K562 (cell line): Measurements from ENCODE around the gene STAP1. TPM values are rescaled to one million over a fixed set of nuclear protein-coding genes. Genes with fewer than 3 reads are reported as not detected.

ENCODE experiments used
- ATAC-seq: fragments of 200-7000 bp; cut with Tn5 transposase; 3 replicates; pipeline ENCODE4 v1.9.1; 2020; ENCODE audit warnings: moderate library complexity
- BruUV-seq: library from RNA; stranded (reverse); fragments of 400-500 nt; replicated peaks from 2 replicates; lab custom pipeline; 2021; lab: Mats Ljungman, UMichigan
- CTCF ChIA-PET: fragments of 300-600 bp; formaldehyde crosslinking; extraction: SDS; loops from one replicate; lab custom pipeline; 2021; ENCODE audit warnings: low intra/inter-chr PET ratio; lab: Yijun Ruan, JAX
- POLR2A ChIA-PET: fragments of 300-600, 350-650 bp; sonication (Branson Sonifier 250); formaldehyde crosslinking; extraction: SDS; loops from one replicate; lab custom pipeline; 2021; ENCODE audit warnings: antibody characterized with exemption, inconsistent platforms; lab: Yijun Ruan, JAX
- DNase-seq, 4 experiments: peaks; one replicate each; pipeline versions ENCODE4 v3.0.0 to v3.0.0-alpha.2; 2011 to 2018; ENCODE audit warnings: low spot score in 3 of 4, mixed read lengths in 3 of 4; ENCODE audit errors: extremely low read depth in 1 of 4
- FAIRE-seq: peaks from 2 replicates; lab custom pipeline; 2011; peaks lifted over from hg19 to GRCh38; lab: Jason Lieb, UNC
- H2AFZ ChIP-seq: 2 replicates; pipeline ENCODE4 v1.6.0; 2011; ENCODE audit warnings: low read depth, low read length, control low read depth, inconsistent platforms
- H3K27ac ChIP-seq: fragments of 200-600 bp; 3 replicates; pipeline ENCODE4 v1.8.0; 2011; ENCODE audit warnings: low read depth, mild to moderate bottlenecking, control low read depth, inconsistent platforms, low read length, moderate library complexity, mixed read lengths; ENCODE audit errors: extremely low read depth
- H3K27me3 ChIP-seq, 2 experiments: fragments of 300-600 bp in 1 of 2; 2 replicates in 1 of 2; 3 replicates in 1 of 2; pipeline versions ENCODE4 v1.6.0 to v1.8.0; 2011; ENCODE audit warnings: inconsistent platforms in 2 of 2, low read length in 2 of 2, mild to moderate bottlenecking in 1 of 2, mixed read lengths in 1 of 2, moderate library complexity in 1 of 2; ENCODE audit not compliant: control insufficient read depth in 2 of 2, insufficient read depth in 2 of 2
- H3K36me3 ChIP-seq: fragments of 300-600 bp; 3 replicates; pipeline ENCODE4 v1.8.0; 2011; ENCODE audit warnings: mild to moderate bottlenecking, low read length, inconsistent platforms; ENCODE audit not compliant: control insufficient read depth, insufficient read depth
- H3K4me1 ChIP-seq, 2 experiments: fragments of 200-600 bp in 1 of 2; replicated peaks in 1 of 2; 2 replicates in 1 of 2; 3 replicates in 1 of 2; pipeline versions ENCODE4 v1.5.1 to v1.8.0; 2011; ENCODE audit warnings: inconsistent platforms in 2 of 2, low read length in 2 of 2, mild to moderate bottlenecking in 1 of 2, mixed read lengths in 1 of 2, moderate library complexity in 1 of 2; ENCODE audit not compliant: control insufficient read depth in 2 of 2, insufficient read depth in 2 of 2
- H3K4me2 ChIP-seq: 2 replicates; pipeline ENCODE4 v1.6.1; 2011; ENCODE audit warnings: low read length, control low read depth, inconsistent platforms, mixed read lengths; ENCODE audit not compliant: insufficient read depth
- H3K4me3 ChIP-seq: fragments of 200-600 bp; sonication (generic), shearing (Covaris generic); 2 replicates; pipeline ENCODE4 v1.5.1; 2016; ENCODE audit warnings: control low read depth, inconsistent platforms
- H3K79me2 ChIP-seq: fragments of 200-600 bp; 3 replicates; pipeline ENCODE4 v1.8.0; 2011; ENCODE audit warnings: low read length, inconsistent platforms; ENCODE audit not compliant: control insufficient read depth, insufficient read depth
- H3K9ac ChIP-seq, 2 experiments: 2 replicates each; pipeline versions ENCODE4 v1.6.0 to v1.6.1; 2011; ENCODE audit warnings: low read depth in 2 of 2, low read length in 2 of 2, control low read depth in 1 of 2, inconsistent platforms in 1 of 2, mild to moderate bottlenecking in 1 of 2, mixed read lengths in 1 of 2; ENCODE audit not compliant: insufficient read depth in 1 of 2
- H3K9me1 ChIP-seq: one replicate; pipeline ENCODE4 v1.6.0; 2011; ENCODE audit warnings: inconsistent platforms, mild to moderate bottlenecking, low read length, moderate library complexity; ENCODE audit not compliant: control insufficient read depth, insufficient read depth
- H3K9me3 ChIP-seq: replicated peaks from 2 replicates; pipeline ENCODE4 v1.5.1; 2011; ENCODE audit warnings: low read depth, low read length, inconsistent platforms; ENCODE audit not compliant: control insufficient read depth, insufficient read depth
- H4K20me1 ChIP-seq: replicated peaks from 2 replicates; pipeline ENCODE4 v1.6.1; 2011; ENCODE audit warnings: low read length, inconsistent platforms, mixed read lengths; ENCODE audit not compliant: control insufficient read depth, insufficient read depth
- CHCHD3 ChIP-seq: fragments of 250-450 bp; sonication (Bioruptor Pico); IDR thresholded peaks from 2 replicates; pipeline ENCODE4 v2.1.2; 2022; ENCODE audit warnings: mild to moderate bottlenecking
- CHD1 ChIP-seq: fragments of 200-600 bp; sonication (generic); IDR thresholded peaks from one replicate; pipeline ENCODE4 v1.6.1; 2012; ENCODE audit warnings: mild to moderate bottlenecking, moderate library complexity, low read length, inconsistent platforms
- HDGF ChIP-seq: fragments of 450-650 bp; IDR thresholded peaks from 2 replicates; pipeline ENCODE4 v1.6.1; 2016
- KAT7 ChIP-seq: sonication (generic); formaldehyde crosslinking; IDR thresholded peaks from 2 replicates; pipeline ENCODE4 v1.8.0; 2022; ENCODE audit warnings: missing genetic modification reagents, mild to moderate bottlenecking, borderline replicate concordance
- MXI1 ChIP-seq: IDR thresholded peaks from 2 replicates; pipeline ENCODE4 v1.6.1; 2011; ENCODE audit warnings: low read depth, mild to moderate bottlenecking, improper control_type of control experiment, low read length
- NFRKB ChIP-seq: fragments of 450-650 bp; IDR thresholded peaks from 2 replicates; pipeline ENCODE4 v1.6.1; 2016; ENCODE audit warnings: low read depth
- PTTG1 ChIP-seq: fragments of 450-650 bp; IDR thresholded peaks from 2 replicates; pipeline ENCODE4 v1.6.1; 2016; ENCODE audit warnings: low read depth, mild to moderate bottlenecking, missing genetic modification characterization, missing compliant biosample characterization
- RAD21 ChIP-seq, 2 experiments: fragments of 250-450 bp in 1 of 2; fragments of 450-650 bp in 1 of 2; sonication (Bioruptor Pico) in 1 of 2; formaldehyde crosslinking in 1 of 2; IDR thresholded peaks in 1 of 2; conservative IDR thresholded peaks in 1 of 2; 2 replicates each; pipeline versions ENCODE4 v1.4.0 to v1.8.0; 2020 to 2022; ENCODE audit warnings: mild to moderate bottlenecking in 2 of 2, moderate library complexity in 1 of 2
- RBM25 ChIP-seq: fragments of 200-400 bp; formaldehyde crosslinking; IDR thresholded peaks from 2 replicates; pipeline ENCODE4 v1.6.1; 2018; ENCODE audit warnings: low read length, low read depth, moderate library complexity; ENCODE audit not compliant: severe bottlenecking
- RFX1 ChIP-seq: fragments of 450-650 bp; IDR thresholded peaks from 2 replicates; pipeline ENCODE4 v1.6.1; 2016; ENCODE audit warnings: mild to moderate bottlenecking, moderate library complexity
- SMARCE1 ChIP-seq: fragments of 450-650 bp; IDR thresholded peaks from 2 replicates; pipeline ENCODE4 v1.7.1; 2016; ENCODE audit warnings: mild to moderate bottlenecking
- TAF7 ChIP-seq: fragments of 450-650 bp; IDR thresholded peaks from 2 replicates; pipeline ENCODE4 v1.6.1; 2016; ENCODE audit warnings: missing genetic modification characterization, missing compliant biosample characterization
- TCF7 ChIP-seq: sonication (generic); IDR thresholded peaks from 2 replicates; pipeline ENCODE4 v1.6.1; 2016; ENCODE audit warnings: antibody characterized with exemption, borderline replicate concordance
- TEAD1 ChIP-seq, 2 experiments: fragments of 450-650 bp in 1 of 2; sonication (generic) in 1 of 2; formaldehyde crosslinking; IDR thresholded peaks; 2 replicates each; pipeline versions ENCODE4 v1.4.0 to v1.8.0; 2020 to 2022; ENCODE audit warnings: mild to moderate bottlenecking in 2 of 2, missing genetic modification reagents in 1 of 2
- ZBTB49 ChIP-seq: sonication (generic); formaldehyde crosslinking; IDR thresholded peaks from 2 replicates; pipeline ENCODE4 v1.8.0; 2022; ENCODE audit warnings: missing genetic modification reagents, mild to moderate bottlenecking, borderline replicate concordance
- ZNF589 ChIP-seq: fragments of 200-800 bp; sonication (Bioruptor generic); IDR thresholded peaks from 2 replicates; pipeline ENCODE4 v1.6.1; 2016; ENCODE audit warnings: low read depth, missing genetic modification characterization, missing compliant biosample characterization
- ZNF639 ChIP-seq, 2 experiments: fragments of 200-800 bp in 1 of 2; sonication (Bioruptor generic) in 1 of 2; sonication (generic) in 1 of 2; formaldehyde crosslinking in 1 of 2; IDR thresholded peaks in 1 of 2; conservative IDR thresholded peaks in 1 of 2; 2 replicates each; pipeline versions ENCODE4 v1.5.0 to v1.6.1; 2016 to 2020; ENCODE audit warnings: missing compliant biosample characterization in 1 of 2, missing genetic modification characterization in 1 of 2, missing genetic modification reagents in 1 of 2
- ZNF830 ChIP-seq: fragments of 250-450 bp; sonication (Bioruptor Pico); IDR thresholded peaks from 2 replicates; pipeline ENCODE4 v1.5.0; 2021; ENCODE audit warnings: mild to moderate bottlenecking
- WGBS: fragments of 100-300 bp; shearing (Covaris generic); methylation state at CpG from one replicate; pipeline ENCODE4 v1.1.6; 2016; ENCODE audit warnings: low coverage, mixed read lengths; ENCODE audit not compliant: insufficient coverage; ENCODE audit errors: missing lambda C conversion rate; 5-methylcytosine and 5-hydroxymethylcytosine counted together
- in situ Hi-C: fragments of 300-500 bp; cut with MboI; formaldehyde crosslinking; loops from 4 replicates; pipeline ENCODE4 v1.15.0; 2018; ENCODE audit warnings: inconsistent platforms, mixed read lengths
- intact Hi-C: fragments of 100-400 bp; cut with micrococcal nuclease; formaldehyde crosslinking; loops from 2 replicates; pipeline ENCODE4 v1.14.2; 2022
- polyA plus RNA-seq, 8 experiments: library from polyadenylated mRNA; depleted of rRNA in 4 of 8; stranded (reverse) in 5 of 8; unstranded in 3 of 8; fragments of >200 nt; fragmentation: Nextera tagmentation in 2 of 8; fragmentation: Illumina TruSeq in 1 of 8; extraction: Ambion mirVana in 2 of 8; extraction: Trizol in 1 of 8; gene quantifications; 2 replicates each; pipeline versions ENCODE4 v1.2.1 to v1.2.3, GENCODE V29; 2011 to 2014; ENCODE audit warnings: inconsistent platforms in 1 of 8, missing spikeins in 1 of 8
- total RNA-seq, 7 experiments: library from RNA; depleted of rRNA in 6 of 7; stranded (reverse); fragments of >200 nt in 6 of 7; fragmentation: Illumina TruSeq in 2 of 7; extraction: Trizol in 2 of 7; gene quantifications; 2 replicates each; pipeline versions ENCODE4 v1.2.1 to v1.2.3, GENCODE V29; 2011 to 2021; ENCODE audit warnings: low replicate concordance in 1 of 7

The STAP1 gene
- total and polyA plus RNA-seq, 9 of the 15 experiments (the other 6 are each of a cell fraction or from before 2014, with no cell fraction given) = 0.50 to 5.6 (median 1.4) TPM

DNA sequence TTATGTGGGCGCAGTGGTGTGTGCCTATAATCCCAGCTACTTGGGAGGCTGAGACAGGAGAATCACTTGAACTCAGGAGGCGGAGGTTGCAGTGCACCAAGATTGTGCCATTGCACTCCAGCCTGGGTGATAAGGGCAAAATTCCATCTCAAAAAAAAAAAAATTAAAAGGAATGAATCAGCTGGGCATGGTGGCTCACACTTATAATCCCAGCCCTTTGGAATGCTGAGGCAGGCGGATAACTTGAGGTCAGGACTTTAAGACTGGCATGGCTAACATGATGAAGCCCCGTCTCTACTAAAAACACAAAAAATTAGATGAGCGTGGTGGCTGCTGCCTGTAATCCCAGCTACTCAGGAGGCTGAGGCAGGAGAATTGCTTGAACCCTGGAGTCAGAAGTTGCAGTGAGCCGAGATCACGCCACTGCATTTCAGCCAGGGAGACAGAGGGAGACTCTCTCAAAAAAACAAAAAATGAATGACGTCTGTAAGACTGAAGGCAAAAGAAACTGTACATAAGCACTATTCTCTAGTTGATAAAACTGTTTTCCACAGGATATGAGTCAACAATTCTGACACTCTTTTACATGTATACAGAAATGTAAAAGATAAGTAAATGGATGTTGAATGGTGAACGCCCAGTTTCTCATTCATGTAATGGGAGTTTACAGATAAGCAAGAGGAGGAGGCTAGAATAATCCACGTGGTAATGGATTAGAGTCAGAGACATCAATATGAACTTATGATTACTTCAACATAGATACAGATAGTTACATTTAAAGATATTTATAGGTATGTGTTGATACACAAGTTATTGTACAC, 35.5 kb upstream of the STAP1 start:
- 21% methylated on average over 10 of the region's 10 CpGs for WGBS
- in situ Hi-C loops (no loop called here), intact Hi-C loops (no loop called here)
- FAIRE-seq = peak; percentile 93
- no peaks in the 10 kb centered on the region for H3K27me3 ChIP-seq
- peak overlapping the region; percentile 53 for H2AFZ ChIP-seq
- ChIA-PET CTCF (no interaction called here), POLR2A (interaction anchor here (1.5 kb wide), 2 partner anchors 13 to 20 kb away, joined by 5 to 9 read pairs; no protein-coding TSS in a partner anchor)
- H3K36me3 ChIP-seq = peaks cover 47% of the 10 kb centered on the region
- H3K9me1 ChIP-seq = no peaks in the 10 kb centered on the region
- peak overlapping the region; percentile 67 for H3K4me2 ChIP-seq
- peaks cover 9 to 32% of the 10 kb centered on the region in 2 experiments; a peak in 3 of 5 replicates for H3K4me1 ChIP-seq
- peaks cover 5% of the 10 kb centered on the region; the same call in 1 of the 2 replicates for H3K9me3 ChIP-seq
- no peaks in the 10 kb centered on the region for H4K20me1 ChIP-seq
- H3K79me2 ChIP-seq = peaks cover 92% of the 10 kb centered on the region
- peak; percentile 87 for ATAC-seq
- peak overlapping the region; percentile 9; the same call in 1 of the 2 replicates for H3K4me3 ChIP-seq
- BruUV-seq = no TSS peak
- DNase-seq = peak; percentile 27 to 88 (median 43)
- peak overlapping the region; percentile 97 for H3K27ac ChIP-seq
- peak overlapping the region; percentile 33 to 74; a peak in 3 of 4 replicates for H3K9ac ChIP-seq
- TF ChIP-seq MXI1 (peak; percentile 80; the same call in 1 of the 2 replicates), RFX1 (no peak), RBM25 (no peak), KAT7 (CRISPR knock-in tag) (no peak), TAF7 (tag) (no peak), SMARCE1 (peak; percentile 92), RAD21 (CRISPR knock-in tag; conservative IDR thresholded peaks at IDR 0.05 in 1 of 2, IDR thresholded peaks at IDR 0.05 in 1 of 2) (no peak), ZNF830 (CRISPR knock-in tag) (no peak), CHD1 (no peak), TEAD1 (CRISPR knock-in tag; IDR thresholded peaks at IDR 0.05) (no peak), CHCHD3 (CRISPR knock-in tag) (no peak), TCF7 (no peak), PTTG1 (tag) (no peak), NFRKB (peak; percentile 92), ZBTB49 (no peak), ZNF589 (CRISPR knock-in tag) (peak; percentile 74; the same call in 1 of the 2 replicates), HDGF (peak; percentile 47; the same call in 1 of the 2 replicates), ZNF639 (CRISPR knock-in tag; conservative IDR thresholded peaks at IDR 0.05 in 1 of 2, IDR thresholded peaks at IDR 0.05 in 1 of 2) (no peak)
